Mesenchymal stem cell (in vitro differentiated cells and primary cell): ENCODE results near the gene CABS1.

Experiments
- DNase-seq: peaks from one replicate; pipeline ENCODE4 v3.0.0-alpha.2; 2013
- H2AFZ ChIP-seq: one replicate; pipeline ENCODE4 v1.6.1; 2013; ENCODE audit warnings: low read depth, mild to moderate bottlenecking, control low read depth, inconsistent platforms, low read length, moderate library complexity
- H2AK5ac ChIP-seq: 2 replicates; pipeline ENCODE4 v1.6.1; 2013; ENCODE audit warnings: low read length, moderate library complexity, mild to moderate bottlenecking, inconsistent platforms; ENCODE audit not compliant: severe bottlenecking
- H2BK120ac ChIP-seq: one replicate; pipeline ENCODE4 v1.6.1; 2013; ENCODE audit warnings: low read depth, mild to moderate bottlenecking, inconsistent platforms, low read length, moderate library complexity
- H2BK12ac ChIP-seq, 2 experiments: one replicate each; pipeline ENCODE4 v1.6.1; 2013; ENCODE audit warnings: inconsistent platforms in 2 of 2, low read length in 2 of 2, mild to moderate bottlenecking in 2 of 2, moderate library complexity in 2 of 2, control low read depth in 1 of 2
- H2BK15ac ChIP-seq: one replicate; pipeline ENCODE4 v1.6.1; 2013; ENCODE audit warnings: mild to moderate bottlenecking, low read depth, inconsistent platforms; ENCODE audit not compliant: poor library complexity, severe bottlenecking
- H2BK5ac ChIP-seq: 2 replicates; pipeline ENCODE4 v1.6.1; 2013; ENCODE audit warnings: low read depth, mild to moderate bottlenecking, low read length, control low read depth, inconsistent platforms; ENCODE audit not compliant: poor library complexity, severe bottlenecking
- H3K14ac ChIP-seq, 2 experiments: one replicate each; pipeline ENCODE4 v1.6.1; 2013; ENCODE audit warnings: inconsistent platforms in 2 of 2, low read length in 2 of 2, control low read depth in 1 of 2, mild to moderate bottlenecking in 1 of 2, moderate library complexity in 1 of 2
- H3K18ac ChIP-seq, 2 experiments: one replicate each; pipeline ENCODE4 v1.6.1; 2013; ENCODE audit warnings: inconsistent platforms in 2 of 2, low read length in 2 of 2, control low read depth in 1 of 2, low read depth in 1 of 2, mild to moderate bottlenecking in 1 of 2
- H3K23ac ChIP-seq, 2 experiments: one replicate each; pipeline ENCODE4 v1.6.1; 2013; ENCODE audit warnings: inconsistent platforms in 2 of 2, low read length in 2 of 2, mild to moderate bottlenecking in 2 of 2, moderate library complexity in 2 of 2, control low read depth in 1 of 2
- H3K27ac ChIP-seq: 2 replicates; pipeline ENCODE4 v1.5.1; 2013; ENCODE audit warnings: mild to moderate bottlenecking, moderate library complexity, low read length, control low read depth, inconsistent platforms; ENCODE audit not compliant: poor library complexity, severe bottlenecking
- H3K27me3 ChIP-seq, 2 experiments: 2 replicates each; pipeline versions ENCODE4 v1.6.1 to v1.7.0; 2013; ENCODE audit warnings: low read length in 2 of 2, mild to moderate bottlenecking in 2 of 2, moderate library complexity in 2 of 2, control low read depth in 1 of 2, inconsistent platforms in 1 of 2; ENCODE audit not compliant: control insufficient read depth in 1 of 2, insufficient read depth in 1 of 2
- H3K36me3 ChIP-seq, 2 experiments: 2 replicates each; pipeline versions ENCODE4 v1.6.1 to v1.7.0; 2013; ENCODE audit warnings: low read length in 2 of 2, control low read depth in 1 of 2, inconsistent platforms in 1 of 2, low read depth in 1 of 2, mild to moderate bottlenecking in 1 of 2; ENCODE audit not compliant: insufficient read depth in 2 of 2, control insufficient read depth in 1 of 2
- H3K4ac ChIP-seq, 2 experiments: one replicate each; pipeline ENCODE4 v1.6.1; 2013; ENCODE audit warnings: inconsistent platforms in 2 of 2, low read length in 2 of 2, mild to moderate bottlenecking in 2 of 2, moderate library complexity in 2 of 2, control low read depth in 1 of 2, low read depth in 1 of 2
- H3K4me1 ChIP-seq: 2 replicates; pipeline ENCODE4 v1.6.1; 2013; ENCODE audit warnings: low read depth, low read length, control low read depth; ENCODE audit not compliant: control insufficient read depth, insufficient read depth
- H3K4me2 ChIP-seq: 2 replicates; pipeline ENCODE4 v1.6.1; 2013; ENCODE audit warnings: low read length, mild to moderate bottlenecking, inconsistent platforms; ENCODE audit not compliant: poor library complexity, severe bottlenecking
- H3K4me3 ChIP-seq, 2 experiments: 2 replicates each; pipeline versions ENCODE4 v1.5.1 to v1.7.0; 2013; ENCODE audit warnings: low read length in 2 of 2, mild to moderate bottlenecking in 2 of 2, control low read depth in 1 of 2, low read depth in 1 of 2; ENCODE audit not compliant: insufficient read depth in 1 of 2
- H3K79me1 ChIP-seq: replicated peaks from 2 replicates; pipeline ENCODE4 v1.6.1; 2013; ENCODE audit warnings: mild to moderate bottlenecking, control low read depth, low read length, inconsistent platforms; ENCODE audit not compliant: poor library complexity, severe bottlenecking
- H3K9ac ChIP-seq: 2 replicates; pipeline ENCODE4 v1.7.0; 2013; ENCODE audit warnings: mild to moderate bottlenecking, low read length, moderate library complexity
- H3K9me3 ChIP-seq: 2 replicates; pipeline ENCODE4 v1.7.0; 2013; ENCODE audit warnings: mild to moderate bottlenecking, low read length; ENCODE audit not compliant: control insufficient read depth
- H4K8ac ChIP-seq: one replicate; pipeline ENCODE4 v1.6.1; 2013; ENCODE audit warnings: inconsistent platforms, mild to moderate bottlenecking, low read length, moderate library complexity
- H4K91ac ChIP-seq: one replicate; pipeline ENCODE4 v1.6.1; 2013; ENCODE audit warnings: mild to moderate bottlenecking, low read length, inconsistent platforms
- WGBS: methylation state at CpG from one replicate; pipeline ENCODE4 v1.1.7; 2013; ENCODE audit warnings: mixed read lengths; 5-methylcytosine and 5-hydroxymethylcytosine counted together

CABS1 gene

GRCh38 chr4:70298051-70298450, 36.7 kb upstream of the CABS1 start:
- Histone ChIP-seq H2AFZ (no peak overlapping the region), H2AK5ac (no peak overlapping the region), H3K4me1 (no peaks in the 10 kb centered on the region), H3K18ac (no peak overlapping the region), H3K79me1 (no peaks in the 10 kb centered on the region), H3K4me3 (no peak overlapping the region), H3K4ac (no peak overlapping the region), H3K27ac (no peak overlapping the region), H3K9me3 (no peaks in the 10 kb centered on the region), H4K91ac (no peak overlapping the region), H2BK15ac (no peak overlapping the region), H3K36me3 (no peaks in the 10 kb centered on the region), H3K9ac (no peak overlapping the region), H2BK120ac (no peak overlapping the region), H3K27me3 (no peaks in the 10 kb centered on the region), H3K4me2 (no peak overlapping the region), H3K14ac (no peak overlapping the region), H4K8ac (no peak overlapping the region), H2BK5ac (no peak overlapping the region), H2BK12ac (no peak overlapping the region), H3K23ac (no peak overlapping the region)
- DNase-seq = no peak
- 68% methylated on average over 1 of the region's 1 CpG for WGBS

- Histone ChIP-seq H3K23ac (no peak overlapping the region), H4K8ac (no peak overlapping the region), H3K9ac (no peak overlapping the region), H3K18ac (no peak overlapping the region), H4K91ac (no peak overlapping the region), H3K14ac (no peak overlapping the region), H3K79me1 (no peaks in the 10 kb centered on the region), H2AFZ (no peak overlapping the region), H3K4ac (no peak overlapping the region), H3K36me3 (no peaks in the 10 kb centered on the region), H3K4me1 (no peaks in the 10 kb centered on the region), H2BK15ac (no peak overlapping the region), H3K27me3 (no peaks in the 10 kb centered on the region), H2BK12ac (no peak overlapping the region), H2BK5ac (no peak overlapping the region), H3K4me3 (no peak overlapping the region), H2AK5ac (no peak overlapping the region), H3K9me3 (no peaks in the 10 kb centered on the region), H3K4me2 (no peak overlapping the region), H2BK120ac (no peak overlapping the region), H3K27ac (no peak overlapping the region)
- 54% methylated on average over 2 of the region's 2 CpGs for WGBS
- no peak for DNase-seq
These were observed 35.1 kb upstream of the CABS1 start for GRCh38 chr4:70299643-70300042.

GRCh38 chr4:70300215-70300614, 34.6 kb upstream of the CABS1 start:
- Histone ChIP-seq H2AFZ (no peak overlapping the region), H3K18ac (no peak overlapping the region), H3K9ac (no peak overlapping the region), H3K4ac (no peak overlapping the region), H2BK5ac (no peak overlapping the region), H2BK120ac (no peak overlapping the region), H4K91ac (no peak overlapping the region), H3K4me1 (no peaks in the 10 kb centered on the region), H2AK5ac (no peak overlapping the region), H3K4me2 (no peak overlapping the region), H3K36me3 (no peaks in the 10 kb centered on the region), H3K9me3 (no peaks in the 10 kb centered on the region), H2BK15ac (no peak overlapping the region), H2BK12ac (no peak overlapping the region), H4K8ac (no peak overlapping the region), H3K27me3 (no peaks in the 10 kb centered on the region), H3K27ac (no peak overlapping the region), H3K79me1 (no peaks in the 10 kb centered on the region), H3K23ac (no peak overlapping the region), H3K14ac (no peak overlapping the region), H3K4me3 (no peak overlapping the region)
- 71% methylated on average over 4 of the region's 4 CpGs for WGBS
- DNase-seq = no peak

- Histone ChIP-seq H2BK15ac (no peak overlapping the region), H3K4me2 (no peak overlapping the region), H2AFZ (no peak overlapping the region), H2BK120ac (no peak overlapping the region), H3K9me3 (no peaks in the 10 kb centered on the region), H2BK12ac (no peak overlapping the region), H3K4me1 (no peaks in the 10 kb centered on the region), H3K36me3 (no peaks in the 10 kb centered on the region), H3K14ac (no peak overlapping the region), H3K27me3 (no peaks in the 10 kb centered on the region), H3K4me3 (no peak overlapping the region), H3K4ac (no peak overlapping the region), H2BK5ac (no peak overlapping the region), H3K79me1 (no peaks in the 10 kb centered on the region), H4K91ac (no peak overlapping the region), H3K27ac (no peak overlapping the region), H3K18ac (no peak overlapping the region), H2AK5ac (no peak overlapping the region), H3K23ac (no peak overlapping the region), H4K8ac (no peak overlapping the region), H3K9ac (no peak overlapping the region)
- WGBS = 89% methylated on average over 1 of the region's 1 CpG
- no peak for DNase-seq
These were observed 31.7 kb upstream of the CABS1 start for GRCh38 chr4:70303090-70303489.
